GM10248 (cell line): ENCODE measurements around the gene ERVK3-1.
"Not testable (repeated sequence)": the region's sequence is repeated elsewhere in the genome, so short reads cannot be mapped to it uniquely, and the experiment has no call there.

Source experiments
- CTCF ChIA-PET: fragments of 300-600 bp; sonication (Branson Sonifier 250); formaldehyde crosslinking; extraction: SDS; loops from one replicate; lab custom pipeline; 2021; ENCODE audit warnings: antibody characterized with exemption; lab: Yijun Ruan, JAX
- POLR2A ChIA-PET: fragments of 350-650 bp; sonication (Branson Sonifier 250); formaldehyde crosslinking; extraction: SDS; loops from one replicate; lab custom pipeline; 2020; ENCODE audit warnings: antibody characterized with exemption; lab: Yijun Ruan, JAX
- DNase-seq: peaks from one replicate; pipeline ENCODE4 v3.0.0; 2012; ENCODE audit errors: extremely low spot score
- TF ChIP-seq, protein P1 (sequence below): IDR thresholded peaks from 2 replicates; pipeline ENCODE4 v1.5.1; 2012; ENCODE audit warnings: mild to moderate bottlenecking, low read depth; ENCODE audit errors: extremely low read depth, missing control alignments, control extremely low read depth

The ERVK3-1 gene

DNA sequence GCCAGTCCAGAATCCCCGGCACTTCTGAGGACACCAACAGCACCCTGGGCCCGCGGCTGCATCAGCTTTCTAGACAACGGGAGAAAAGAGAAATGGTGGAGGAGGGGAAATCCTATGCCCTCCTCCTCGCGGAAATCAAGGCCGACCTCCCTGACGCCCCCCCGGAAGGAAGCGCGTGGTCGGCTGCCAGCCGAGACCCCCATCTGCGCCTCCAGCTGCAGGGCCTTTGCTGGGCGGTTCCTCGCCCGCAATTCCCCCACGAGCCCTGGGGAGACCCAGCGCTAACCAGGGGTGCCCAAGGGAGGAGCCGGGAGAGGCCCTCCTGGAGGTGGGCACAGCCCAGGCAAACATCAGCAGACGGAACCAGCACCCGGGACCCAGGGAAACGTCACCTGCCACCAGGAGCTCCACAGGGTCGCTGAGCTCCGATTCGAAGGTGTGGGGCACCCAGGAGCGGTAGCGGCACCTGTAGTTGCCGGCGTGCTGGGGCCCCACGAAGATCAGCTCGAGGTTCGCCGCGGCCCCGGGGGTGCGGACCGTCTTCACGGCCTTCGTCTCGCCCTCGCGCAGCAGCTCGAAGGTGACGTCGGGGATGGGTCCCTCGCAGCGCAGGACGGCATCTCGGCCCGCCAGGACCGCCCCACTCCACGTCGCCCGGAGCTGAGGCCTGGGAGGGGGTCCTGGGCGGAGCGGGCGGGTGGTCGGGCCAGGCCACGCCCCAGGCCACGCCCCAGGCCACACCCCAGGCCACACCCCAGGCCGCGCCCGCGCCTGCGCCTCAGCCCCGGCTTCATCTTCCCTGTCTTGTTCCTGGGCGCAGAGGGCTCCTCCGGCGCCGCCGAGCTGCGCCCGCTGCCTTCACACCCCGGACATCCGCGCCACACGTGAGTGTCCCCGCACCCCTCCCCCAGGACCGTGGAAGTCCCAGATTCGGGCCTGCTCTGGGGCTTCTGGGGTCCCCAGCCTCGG, 42.1 kb downstream of the ERVK3-1 start:
- POLR2A ChIA-PET: no interaction called here
- DNase-seq: peak; percentile 96
- TF ChIP-seq, protein P1, sequence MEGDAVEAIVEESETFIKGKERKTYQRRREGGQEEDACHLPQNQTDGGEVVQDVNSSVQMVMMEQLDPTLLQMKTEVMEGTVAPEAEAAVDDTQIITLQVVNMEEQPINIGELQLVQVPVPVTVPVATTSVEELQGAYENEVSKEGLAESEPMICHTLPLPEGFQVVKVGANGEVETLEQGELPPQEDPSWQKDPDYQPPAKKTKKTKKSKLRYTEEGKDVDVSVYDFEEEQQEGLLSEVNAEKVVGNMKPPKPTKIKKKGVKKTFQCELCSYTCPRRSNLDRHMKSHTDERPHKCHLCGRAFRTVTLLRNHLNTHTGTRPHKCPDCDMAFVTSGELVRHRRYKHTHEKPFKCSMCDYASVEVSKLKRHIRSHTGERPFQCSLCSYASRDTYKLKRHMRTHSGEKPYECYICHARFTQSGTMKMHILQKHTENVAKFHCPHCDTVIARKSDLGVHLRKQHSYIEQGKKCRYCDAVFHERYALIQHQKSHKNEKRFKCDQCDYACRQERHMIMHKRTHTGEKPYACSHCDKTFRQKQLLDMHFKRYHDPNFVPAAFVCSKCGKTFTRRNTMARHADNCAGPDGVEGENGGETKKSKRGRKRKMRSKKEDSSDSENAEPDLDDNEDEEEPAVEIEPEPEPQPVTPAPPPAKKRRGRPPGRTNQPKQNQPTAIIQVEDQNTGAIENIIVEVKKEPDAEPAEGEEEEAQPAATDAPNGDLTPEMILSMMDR: no peak
- CTCF ChIA-PET: interaction anchor here (0.8 to 3.8 kb wide), 9 partner anchors 11 to 172 kb away, joined by 3 to 14 read pairs (median 6); partner anchors contain the start of genes ZBTB45 and ZNF497

DNA sequence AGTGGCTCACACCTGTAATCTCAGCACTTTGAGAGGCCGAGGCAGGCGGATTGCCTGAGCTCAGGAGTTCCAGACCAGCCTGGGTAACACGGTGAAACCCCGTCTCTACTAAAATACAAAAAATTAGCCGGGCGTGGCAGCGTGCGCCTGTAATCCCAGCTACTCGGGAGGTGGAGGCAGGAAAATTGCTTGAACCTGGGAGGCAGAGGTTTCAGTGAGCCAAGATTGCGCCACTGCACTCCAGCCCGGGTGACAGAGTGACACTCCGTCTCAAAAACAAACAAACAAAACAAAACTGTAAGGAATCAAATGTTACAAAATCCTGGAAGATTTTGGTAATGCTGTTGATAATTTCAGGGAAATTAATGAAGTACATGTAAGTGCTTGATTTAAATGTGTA, 42.9 kb downstream of the ERVK3-1 start:
- CTCF ChIA-PET: interaction anchor here (1.1 to 3.8 kb wide), 8 partner anchors 12 to 69 kb away, joined by 3 to 14 read pairs (median 5); partner anchors contain the start of gene ZNF497
- POLR2A ChIA-PET, DNase-seq: not testable (repeated sequence)

DNA sequence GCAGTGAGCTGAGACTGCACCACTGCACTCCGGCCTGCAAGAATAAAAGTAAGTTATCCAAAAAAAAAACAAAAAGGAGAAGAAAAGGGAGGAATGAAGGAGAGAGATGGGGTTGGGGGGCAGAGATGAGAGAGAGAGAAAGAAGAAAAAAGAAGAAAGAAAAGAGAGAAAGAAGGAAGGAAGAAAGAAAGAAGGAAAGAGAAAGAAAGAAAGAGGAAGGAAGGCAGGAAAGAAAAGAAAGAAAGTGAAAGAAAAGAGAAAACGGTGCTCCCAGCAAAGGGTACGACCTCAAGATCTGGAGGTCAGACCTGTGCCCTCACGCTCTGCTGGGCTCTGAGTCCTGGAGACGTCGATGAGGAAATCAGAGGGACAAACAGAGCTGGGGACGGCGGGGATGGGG, 44.4 kb downstream of the ERVK3-1 start:
- CTCF ChIA-PET: interaction anchor here (1.0 to 2.3 kb wide), 3 partner anchors 13 to 20 kb away, joined by 3 to 12 read pairs (median 5); partner anchors contain the start of gene ZNF497
- TF ChIP-seq, protein P1: no peak
- POLR2A ChIA-PET: interaction anchor here (0.9 kb wide), 1 partner anchor 57 kb away, joined by 3 read pairs; no protein-coding TSS in a partner anchor
- DNase-seq: no peak

DNA sequence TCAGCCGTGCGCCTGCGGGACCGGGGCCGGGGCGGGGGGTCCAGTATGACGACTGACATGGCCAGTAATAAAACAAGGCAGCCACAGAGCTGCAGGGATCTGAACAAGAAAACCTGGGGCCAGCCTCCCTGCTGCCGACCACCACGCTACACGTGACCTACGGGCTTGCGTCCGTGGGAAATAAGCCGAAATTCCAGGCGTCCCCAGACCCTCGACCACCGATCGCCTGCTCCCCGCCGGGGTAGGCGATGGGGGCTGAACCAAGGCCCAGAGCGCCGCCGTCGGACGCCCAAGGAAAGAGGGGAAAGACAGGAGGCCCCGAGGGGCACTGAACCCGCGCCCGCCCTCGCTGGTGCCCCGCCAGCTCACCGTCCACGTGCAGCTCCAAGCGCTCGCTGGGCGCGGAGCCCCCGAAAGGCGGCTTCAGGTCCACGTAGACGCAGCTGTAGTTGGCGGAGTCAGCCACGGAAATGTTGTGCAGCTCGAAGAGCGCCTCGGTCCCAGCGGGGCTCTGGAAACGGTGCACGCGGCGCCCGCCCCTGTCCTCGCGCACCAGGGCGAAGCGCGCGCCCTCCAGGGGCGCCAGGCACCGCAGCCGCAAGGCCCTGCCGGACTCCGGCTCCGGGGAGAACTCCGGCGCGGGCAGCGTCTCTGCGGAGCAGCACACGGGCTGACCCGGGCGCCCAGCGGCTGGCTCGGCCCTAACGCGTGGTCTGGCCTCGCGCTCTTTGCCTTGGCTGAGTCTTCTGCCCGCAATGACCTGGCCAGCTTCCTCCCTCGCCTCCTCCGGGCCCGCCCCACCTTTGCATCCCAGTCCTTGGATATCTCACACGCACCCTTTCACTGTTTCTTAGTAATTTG, 45.1 kb downstream of the ERVK3-1 start:
- TF ChIP-seq, protein P1: no peak
- ChIA-PET CTCF (interaction anchor here (1.0 to 2.3 kb wide), 3 partner anchors 13 to 20 kb away, joined by 3 to 12 read pairs (median 5); partner anchors contain the start of gene ZNF497), POLR2A (interaction anchor here (0.9 kb wide), 1 partner anchor 57 kb away, joined by 3 read pairs; no protein-coding TSS in a partner anchor)
- no peak for DNase-seq

DNA sequence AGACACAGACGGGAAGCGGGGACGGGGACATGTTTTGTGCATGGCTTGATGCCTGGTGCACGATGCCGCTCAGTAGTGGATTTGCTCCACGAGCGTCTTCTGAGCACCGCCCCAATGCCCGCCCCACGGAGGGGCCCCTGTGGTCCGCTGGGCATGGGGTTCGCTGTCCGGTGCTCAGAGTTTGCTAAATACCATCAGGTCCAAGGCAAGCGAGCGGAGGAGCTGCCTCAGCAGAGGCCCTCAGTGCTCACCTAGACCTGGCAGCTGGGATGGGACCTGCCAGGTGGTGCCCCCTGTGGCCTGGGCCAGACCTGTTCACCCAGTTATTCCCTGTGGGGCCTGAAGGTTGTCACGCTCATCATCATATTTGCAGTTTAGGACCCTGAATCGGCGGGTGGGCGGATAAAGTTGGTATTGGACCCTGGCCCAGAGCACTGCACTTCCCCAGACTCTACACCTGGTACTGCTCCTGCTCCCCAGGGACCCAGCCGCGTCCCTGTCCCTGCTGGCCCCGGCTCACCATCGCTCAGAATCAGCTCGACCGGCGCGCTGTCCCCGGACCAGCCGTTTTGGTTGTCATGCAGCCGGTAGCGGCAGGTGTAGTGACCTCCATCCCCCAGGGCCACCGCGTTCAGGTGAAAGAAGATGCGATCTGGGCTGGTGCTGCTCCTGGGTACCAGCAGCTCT, 45.8 kb downstream of the ERVK3-1 start:
- ChIA-PET CTCF (interaction anchor here (1.8 to 2.3 kb wide), 2 partner anchors 12 to 21 kb away, joined by 5 to 12 read pairs; partner anchors contain the start of gene ZNF497), POLR2A (no interaction called here)
- TF ChIP-seq, protein P1: no peak
- DNase-seq: no peak

DNA sequence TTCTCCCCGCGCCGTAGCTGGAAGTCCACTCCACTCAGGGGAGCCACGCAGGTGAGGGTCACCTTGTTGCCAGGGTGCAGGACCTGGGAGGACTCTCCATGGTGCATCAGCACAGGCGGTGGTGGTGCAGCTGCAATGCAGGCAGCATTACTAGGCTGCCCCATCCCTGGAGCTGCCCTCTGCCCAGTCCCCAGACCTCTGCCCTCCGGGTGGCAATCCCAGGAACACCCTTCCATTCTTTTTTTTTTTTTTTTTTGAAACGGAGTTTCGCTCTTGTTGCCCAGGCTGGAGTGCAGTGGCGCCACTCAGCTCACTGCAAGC, 46.3 kb downstream of the ERVK3-1 start:
- ChIA-PET POLR2A (interaction anchor here (0.5 to 0.8 kb wide), 2 partner anchors 11 kb away, joined by 4 to 9 read pairs; partner anchors contain the start of gene ZNF497), CTCF (interaction anchor here (1.0 to 2.3 kb wide), 2 partner anchors 11 to 21 kb away, joined by 3 to 12 read pairs; partner anchors contain the start of gene ZNF497)
- DNase-seq: no peak
- TF ChIP-seq, protein P1: no peak
